Stimulated activated naive CD8-positive, alpha-beta T cell treated with anti-CD3 and anti-CD28 coated beads, Interleukin-15, amount 100 ng/mL, for 72 hours (primary cell): ENCODE data around the gene NEURL2.

ENCODE experiments used
- ATAC-seq: fragments of 150-1000 bp; cut with Tn5 transposase; 2 replicates; pipeline ENCODE4 v1.10.0; 2021; ENCODE audit warnings: mild to moderate bottlenecking, moderate library complexity
- DNase-seq, 2 donors: peaks; one replicate each; pipeline ENCODE4 v3.0.0; 2021 to 2022
- H3K27ac Mint-ChIP-seq, 2 donors: one replicate each; pipeline ENCODE4 v1.8.0; 2022; ENCODE audit warnings: mild to moderate bottlenecking in 2 of 2, mixed read lengths in 2 of 2, moderate library complexity in 2 of 2
- H3K27me3 Mint-ChIP-seq: one replicate; pipeline ENCODE4 v1.8.0; 2022; ENCODE audit warnings: mixed read lengths
- H3K4me1 Mint-ChIP-seq: one replicate; pipeline ENCODE4 v1.8.0; 2022; ENCODE audit warnings: mild to moderate bottlenecking, mixed read lengths
- H3K4me3 Mint-ChIP-seq, 2 donors: one replicate each; pipeline ENCODE4 v1.8.0; 2022; ENCODE audit warnings: mild to moderate bottlenecking in 2 of 2, mixed read lengths in 2 of 2, moderate library complexity in 1 of 2
- H3K9me3 Mint-ChIP-seq, 2 donors: one replicate each; pipeline ENCODE4 v1.8.0; 2022; ENCODE audit warnings: mixed read lengths in 2 of 2

The NEURL2 gene

DNA sequence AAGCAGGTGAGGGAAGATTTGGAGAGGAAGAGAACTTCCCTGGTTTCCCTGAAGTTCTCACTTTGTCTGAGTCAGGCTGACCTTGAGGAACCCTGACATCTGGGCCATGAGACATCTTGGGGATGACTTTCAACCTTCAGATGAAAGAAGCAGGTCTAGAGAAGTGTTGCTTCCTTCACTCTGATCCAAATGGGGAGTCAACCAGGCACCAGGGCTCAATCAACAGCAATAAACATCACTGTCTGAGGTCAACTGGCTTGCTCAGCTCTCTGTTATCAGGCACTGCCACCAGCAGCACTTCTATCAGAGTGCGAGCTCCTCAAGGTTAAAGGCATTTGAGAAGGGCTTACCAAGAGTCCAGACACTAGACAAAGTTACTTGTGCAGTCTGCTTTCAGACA is 40.1 kb downstream of the NEURL2 start:
- no peak for ATAC-seq
- peaks cover 30% of the 10 kb centered on the region for H3K4me1 Mint-ChIP-seq
- DNase-seq, result no peak
- H3K27ac Mint-ChIP-seq, result peak overlapping the region in 1 of 2 donors; percentile 12
- H3K4me3 Mint-ChIP-seq, result no peak overlapping the region
- H3K9me3 Mint-ChIP-seq, result no peaks in the 10 kb centered on the region
- no peaks in the 10 kb centered on the region for H3K27me3 Mint-ChIP-seq

DNA sequence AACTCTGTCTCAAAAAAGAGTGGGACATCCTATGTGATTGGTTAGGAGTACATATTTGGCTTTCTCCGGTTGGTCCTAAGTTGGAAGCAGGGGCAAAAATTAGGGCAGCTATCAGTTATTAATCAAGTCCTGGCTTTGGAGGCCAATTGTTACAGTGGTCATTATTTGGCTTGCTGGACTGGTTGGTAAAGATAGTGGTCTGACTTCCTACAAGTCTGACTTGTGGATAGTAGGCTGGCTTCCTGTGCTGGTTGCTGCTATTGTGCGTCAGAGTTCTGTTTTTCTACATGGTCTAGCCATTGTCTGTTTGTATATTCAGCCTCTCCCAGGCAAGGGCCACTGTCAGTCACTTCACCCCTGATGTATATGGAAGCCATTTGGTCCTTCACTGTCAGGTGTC is 40.8 kb downstream of the NEURL2 start:
- Mint-ChIP-seq H3K4me3 (no peak overlapping the region), H3K27me3 (no peaks in the 10 kb centered on the region), H3K27ac (no peak overlapping the region), H3K9me3 (no peaks in the 10 kb centered on the region), H3K4me1 (peaks cover 26% of the 10 kb centered on the region)
- DNase-seq, result no peak
- ATAC-seq, result no peak

DNA sequence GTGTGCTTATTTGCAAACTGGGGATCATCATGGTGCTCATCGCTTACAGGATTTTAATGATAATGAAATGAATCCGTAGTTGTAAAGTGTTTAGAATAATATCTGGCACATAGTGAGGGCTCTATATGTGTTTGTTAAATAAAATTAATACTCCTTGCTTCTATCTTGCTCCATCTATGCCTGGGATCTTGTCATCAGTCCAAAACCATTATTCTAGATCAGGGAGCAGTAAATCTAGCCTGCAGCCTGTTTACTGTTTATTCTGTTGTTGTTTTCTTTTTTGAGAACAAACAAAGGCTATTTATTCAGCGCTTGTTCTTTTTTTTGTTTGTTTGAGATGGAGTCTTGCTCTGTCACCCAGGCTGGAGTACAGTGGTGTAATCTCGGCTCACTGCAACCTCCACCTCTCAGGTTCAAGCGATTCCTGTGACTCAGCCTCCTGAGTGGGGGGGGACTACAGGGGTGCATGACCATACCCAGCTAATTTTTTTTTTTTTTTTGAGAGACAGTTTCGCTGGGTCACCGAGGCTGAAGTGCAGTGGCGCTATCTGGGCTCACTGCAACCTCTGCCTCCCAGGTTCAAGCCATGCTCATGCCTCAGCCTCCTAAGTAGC is 41.9 kb downstream of the NEURL2 start:
- no peaks in the 10 kb centered on the region for H3K27me3 Mint-ChIP-seq
- no peak overlapping the region for H3K4me3 Mint-ChIP-seq
- no peak overlapping the region for H3K27ac Mint-ChIP-seq
- peaks cover 14% of the 10 kb centered on the region for H3K4me1 Mint-ChIP-seq
- H3K9me3 Mint-ChIP-seq, result no peaks in the 10 kb centered on the region
- DNase-seq (no peak), ATAC-seq (no peak)

DNA sequence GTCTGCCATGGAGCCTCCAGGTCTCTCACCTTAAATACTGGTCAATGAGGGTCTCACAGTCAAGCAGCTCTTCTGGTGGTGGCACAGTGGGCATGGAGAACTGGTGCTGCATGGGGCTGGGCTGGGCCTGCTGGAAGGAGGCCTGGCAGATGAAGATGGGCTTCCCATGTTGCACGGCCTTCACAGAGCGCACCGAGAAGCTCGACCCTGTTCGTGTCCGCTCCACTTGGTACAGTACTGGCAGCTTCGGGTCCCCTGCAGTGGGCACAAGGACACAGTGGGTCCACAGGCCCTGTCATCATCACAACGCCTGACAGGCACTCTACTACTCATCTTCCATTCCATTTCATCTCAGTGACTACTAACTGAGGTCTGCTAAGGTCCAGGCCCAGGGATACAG is 42.6 kb downstream of the NEURL2 start:
- Mint-ChIP-seq H3K9me3 (no peaks in the 10 kb centered on the region), H3K4me3 (no peak overlapping the region), H3K27ac (peak overlapping the region in 1 of 2 donors; percentile 89), H3K4me1 (peaks cover 8% of the 10 kb centered on the region), H3K27me3 (no peaks in the 10 kb centered on the region)
- ATAC-seq (no peak), DNase-seq (no peak)

DNA sequence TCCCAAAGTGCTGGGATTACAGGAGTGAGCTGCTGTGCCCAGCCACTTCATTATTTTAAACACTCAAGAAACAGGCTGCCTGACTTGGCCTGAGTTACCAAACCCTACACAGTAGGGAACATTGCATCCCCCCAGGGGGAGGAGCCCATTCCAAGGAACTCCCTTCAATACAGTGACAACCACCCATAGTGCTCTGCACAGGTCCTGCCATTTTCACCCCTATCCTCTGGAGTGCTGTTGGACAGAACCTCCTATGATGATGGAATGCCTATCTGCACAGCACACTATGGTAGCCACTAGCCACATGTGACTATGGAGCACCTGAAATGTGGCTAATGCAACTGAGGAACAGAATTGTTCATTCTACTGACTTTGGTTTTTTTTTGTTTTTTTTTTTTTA is 45.6 kb downstream of the NEURL2 start:
- no peak for ATAC-seq
- DNase-seq, result no peak
- Mint-ChIP-seq H3K4me3 (no peak overlapping the region), H3K27me3 (no peaks in the 10 kb centered on the region), H3K9me3 (no peaks in the 10 kb centered on the region), H3K4me1 (peaks cover 6% of the 10 kb centered on the region), H3K27ac (no peak overlapping the region)

DNA sequence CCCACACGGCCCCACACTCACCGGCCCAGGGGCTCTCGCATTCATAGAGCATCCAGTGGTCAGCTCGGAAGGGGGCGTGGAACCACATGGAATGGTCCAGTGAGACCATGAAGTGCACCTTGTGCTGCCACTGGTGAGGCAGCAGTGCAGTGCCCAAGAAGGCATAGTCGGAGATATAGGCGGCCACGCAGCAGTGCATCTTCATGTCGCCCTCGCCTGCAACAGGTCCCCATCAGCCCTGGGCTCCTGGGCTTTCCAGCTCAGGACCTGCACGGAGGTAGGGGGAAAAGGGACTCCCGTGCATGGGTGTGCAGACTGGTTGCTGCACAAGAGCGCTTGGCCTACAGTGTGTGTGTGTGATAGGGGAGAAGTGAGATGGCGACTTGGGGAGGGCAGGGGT is 47.5 kb downstream of the NEURL2 start:
- Mint-ChIP-seq H3K4me3 (no peak overlapping the region), H3K27me3 (no peaks in the 10 kb centered on the region), H3K4me1 (peaks cover 2% of the 10 kb centered on the region), H3K9me3 (no peaks in the 10 kb centered on the region), H3K27ac (no peak overlapping the region)
- no peak for DNase-seq
- no peak for ATAC-seq

DNA sequence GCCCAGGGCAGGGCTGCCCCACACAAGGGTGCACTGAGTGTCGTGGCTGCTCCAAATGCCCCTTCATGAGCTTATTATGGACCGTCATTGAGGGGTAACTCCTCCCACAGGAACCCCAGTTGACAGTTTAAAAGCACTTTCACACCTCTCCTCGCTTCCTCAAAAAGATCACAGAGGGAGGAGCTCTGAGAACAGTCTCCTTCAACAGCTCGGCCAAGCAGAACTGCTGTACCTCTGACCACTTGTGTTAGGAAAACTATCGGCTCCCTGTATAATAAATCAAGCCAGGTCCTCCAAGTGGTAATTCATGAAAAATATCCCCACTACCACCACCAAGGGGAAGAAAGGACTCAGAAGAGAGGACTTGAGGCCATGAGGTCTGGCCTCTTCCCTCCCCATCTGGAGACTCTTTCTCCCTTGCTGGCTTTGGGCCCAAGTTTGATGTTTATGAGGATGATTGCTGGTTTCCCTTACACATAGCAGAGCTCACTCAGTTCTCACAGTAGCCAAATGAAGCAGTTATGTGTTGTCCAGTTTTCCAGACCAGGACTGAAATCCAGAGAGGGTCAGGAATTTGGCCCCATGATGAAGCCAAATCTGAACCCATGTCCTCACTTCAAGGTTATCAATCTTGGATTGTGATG is 48.7 kb downstream of the NEURL2 start:
- Mint-ChIP-seq H3K4me1 (no peaks in the 10 kb centered on the region), H3K27ac (peak overlapping the region in 1 of 2 donors; percentile 7), H3K27me3 (no peaks in the 10 kb centered on the region), H3K4me3 (no peak overlapping the region), H3K9me3 (no peaks in the 10 kb centered on the region)
- no peak for DNase-seq
- no peak for ATAC-seq

DNA sequence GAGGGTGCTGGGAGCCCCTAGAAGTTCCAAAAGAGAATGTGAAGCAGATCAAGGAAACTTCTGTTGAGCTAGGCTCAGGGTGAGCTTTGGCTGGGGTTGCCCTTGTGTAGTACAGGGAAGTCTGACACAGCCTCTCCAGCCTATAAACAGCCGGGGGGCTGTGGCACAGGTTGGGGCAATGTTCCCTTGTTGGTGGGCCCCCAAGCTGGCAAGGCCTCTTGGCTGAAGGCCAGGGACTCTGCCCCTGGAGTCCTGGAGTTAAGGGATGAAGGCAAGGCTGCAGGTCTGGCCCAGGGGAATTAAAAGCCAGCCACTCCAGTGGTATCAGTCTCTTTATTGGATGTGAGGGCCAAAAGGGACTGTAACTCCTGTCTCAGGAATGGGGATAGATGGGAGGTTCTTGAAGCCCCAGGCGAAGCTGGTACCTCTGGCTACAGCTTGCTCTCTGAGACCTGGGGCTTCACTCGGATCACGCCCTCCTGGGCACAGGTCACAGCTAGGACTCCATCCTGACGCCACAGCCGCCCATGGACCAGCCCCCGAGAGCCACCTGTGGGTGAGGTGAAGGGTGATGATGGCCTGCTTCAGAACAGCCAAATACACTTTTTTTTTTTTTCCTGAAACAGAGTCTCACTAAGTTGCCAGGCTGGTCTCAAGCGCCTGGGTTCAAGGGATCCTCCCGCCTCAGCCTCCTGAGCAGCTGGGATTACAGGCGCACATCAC is 49.4 kb downstream of the NEURL2 start:
- Mint-ChIP-seq H3K4me3 (no peak overlapping the region), H3K9me3 (no peaks in the 10 kb centered on the region), H3K27ac (peak overlapping the region in 1 of 2 donors; percentile 84), H3K4me1 (no peaks in the 10 kb centered on the region), H3K27me3 (no peaks in the 10 kb centered on the region)
- ATAC-seq (no peak), DNase-seq (no peak)

DNA sequence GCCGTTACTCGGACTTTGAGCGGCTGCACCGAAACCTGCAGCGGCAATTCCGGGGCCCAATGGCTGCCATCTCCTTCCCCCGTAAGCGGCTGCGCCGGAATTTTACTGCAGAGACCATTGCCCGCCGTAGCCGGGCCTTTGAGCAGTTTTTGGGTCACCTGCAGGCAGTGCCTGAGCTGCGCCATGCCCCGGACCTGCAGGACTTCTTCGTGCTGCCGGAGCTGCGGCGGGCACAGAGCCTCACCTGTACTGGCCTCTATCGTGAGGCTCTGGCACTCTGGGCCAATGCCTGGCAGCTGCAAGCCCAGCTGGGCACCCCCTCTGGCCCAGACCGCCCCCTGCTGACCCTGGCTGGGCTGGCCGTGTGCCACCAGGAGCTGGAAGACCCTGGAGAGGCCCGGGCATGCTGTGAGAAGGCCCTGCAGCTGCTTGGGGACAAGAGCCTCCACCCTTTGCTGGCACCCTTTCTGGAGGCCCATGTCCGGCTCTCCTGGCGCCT is 50.3 kb downstream of the NEURL2 start:
- H3K27me3 Mint-ChIP-seq, result no peaks in the 10 kb centered on the region
- no peaks in the 10 kb centered on the region for H3K4me1 Mint-ChIP-seq
- DNase-seq (no peak), ATAC-seq (no peak)
- H3K4me3 Mint-ChIP-seq, result no peak overlapping the region
- H3K27ac Mint-ChIP-seq, result peak overlapping the region in 1 of 2 donors; percentile 84
- no peaks in the 10 kb centered on the region for H3K9me3 Mint-ChIP-seq
